ENCODE measurements around the gene SYNPR.

DNA sequence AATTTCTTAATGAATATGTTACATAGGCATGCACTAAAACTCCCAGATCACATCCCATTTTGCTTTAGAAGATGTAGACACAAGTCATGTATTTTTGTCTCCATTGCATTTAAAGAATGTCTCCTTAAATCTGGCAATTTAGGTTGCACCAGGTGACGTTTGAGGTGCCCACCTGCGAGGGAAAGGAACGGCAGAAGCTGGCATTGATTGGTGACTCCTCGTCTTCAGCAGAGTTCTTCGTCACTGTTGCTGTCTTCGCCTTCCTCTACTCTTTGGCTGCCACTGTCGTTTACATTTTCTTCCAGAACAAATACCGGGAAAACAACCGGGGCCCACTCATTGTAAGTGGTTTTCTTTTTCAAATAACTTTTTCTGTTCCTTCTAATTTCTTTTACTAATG lies 278.3 kb downstream of the SYNPR start:
- TF ChIP-seq, protein P1, sequence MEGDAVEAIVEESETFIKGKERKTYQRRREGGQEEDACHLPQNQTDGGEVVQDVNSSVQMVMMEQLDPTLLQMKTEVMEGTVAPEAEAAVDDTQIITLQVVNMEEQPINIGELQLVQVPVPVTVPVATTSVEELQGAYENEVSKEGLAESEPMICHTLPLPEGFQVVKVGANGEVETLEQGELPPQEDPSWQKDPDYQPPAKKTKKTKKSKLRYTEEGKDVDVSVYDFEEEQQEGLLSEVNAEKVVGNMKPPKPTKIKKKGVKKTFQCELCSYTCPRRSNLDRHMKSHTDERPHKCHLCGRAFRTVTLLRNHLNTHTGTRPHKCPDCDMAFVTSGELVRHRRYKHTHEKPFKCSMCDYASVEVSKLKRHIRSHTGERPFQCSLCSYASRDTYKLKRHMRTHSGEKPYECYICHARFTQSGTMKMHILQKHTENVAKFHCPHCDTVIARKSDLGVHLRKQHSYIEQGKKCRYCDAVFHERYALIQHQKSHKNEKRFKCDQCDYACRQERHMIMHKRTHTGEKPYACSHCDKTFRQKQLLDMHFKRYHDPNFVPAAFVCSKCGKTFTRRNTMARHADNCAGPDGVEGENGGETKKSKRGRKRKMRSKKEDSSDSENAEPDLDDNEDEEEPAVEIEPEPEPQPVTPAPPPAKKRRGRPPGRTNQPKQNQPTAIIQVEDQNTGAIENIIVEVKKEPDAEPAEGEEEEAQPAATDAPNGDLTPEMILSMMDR (IDR thresholded peaks at IDR 0.05): no peak
- no peak for TF ChIP-seq POLR2A (IDR thresholded peaks at IDR 0.05)
- TF ChIP-seq POLR2AphosphoS5 (IDR thresholded peaks at IDR 0.05): no peak

All from suprapubic skin (tissue), 4 donors.